Endothelial cell (in vitro differentiated cells): ENCODE data around the gene AP1M1. TPM values are rescaled to one million over a fixed set of nuclear protein-coding genes. Genes with fewer than 3 reads are reported as not detected.

ENCODE experiments used
- DNase-seq: peaks from one replicate; pipeline ENCODE4 v3.0.0; 2021; ENCODE audit warnings: low spot score
- H3K27ac Mint-ChIP-seq: one replicate; pipeline ENCODE4 v1.8.0; 2021; ENCODE audit warnings: mixed read lengths, inconsistent platforms; ENCODE audit not compliant: unreplicated experiment
- H3K27me3 Mint-ChIP-seq: one replicate; pipeline ENCODE4 v1.8.0; 2021; ENCODE audit warnings: mild to moderate bottlenecking, moderate library complexity, mixed read lengths, inconsistent platforms; ENCODE audit not compliant: unreplicated experiment
- H3K36me3 Mint-ChIP-seq: one replicate; pipeline ENCODE4 v1.8.0; 2021; ENCODE audit warnings: mild to moderate bottlenecking, low read depth, mixed read lengths, inconsistent platforms; ENCODE audit not compliant: unreplicated experiment
- H3K4me1 Mint-ChIP-seq: one replicate; pipeline ENCODE4 v1.8.0; 2021; ENCODE audit warnings: mild to moderate bottlenecking, mixed read lengths, inconsistent platforms; ENCODE audit not compliant: unreplicated experiment
- H3K4me3 Mint-ChIP-seq: one replicate; pipeline ENCODE4 v1.8.0; 2021; ENCODE audit warnings: mild to moderate bottlenecking, mixed read lengths, inconsistent platforms; ENCODE audit not compliant: unreplicated experiment
- H3K9me3 Mint-ChIP-seq: one replicate; pipeline ENCODE4 v1.8.0; 2021; ENCODE audit warnings: mixed read lengths, inconsistent platforms; ENCODE audit not compliant: unreplicated experiment
- CTCF ChIP-seq: fragments of 200-600 bp; sonication (generic); IDR thresholded peaks from one replicate; pipeline ENCODE4 v1.5.0; 2021; ENCODE audit warnings: antibody characterized with exemption; ENCODE audit not compliant: unreplicated experiment
- total RNA-seq: library from RNA; stranded (reverse); fragmentation: NEBNext Ultra II Directional; extraction: Animal tissue kit (Norgen Biotek cat#: 25700); gene quantifications from one replicate; pipeline ENCODE4 v1.2.1, GENCODE V29; 2021; ENCODE audit not compliant: unreplicated experiment

The AP1M1 gene
- total RNA-seq, 1 donor from 2014 or later, result 76.0 TPM

GRCh38 chr19:16285769-16286498 lies 88.2 kb downstream of the AP1M1 start:
- Mint-ChIP-seq H3K36me3 (no peaks in the 10 kb centered on the region), H3K27me3 (peaks cover 8% of the 10 kb centered on the region), H3K4me3 (no peak overlapping the region), H3K9me3 (no peaks in the 10 kb centered on the region), H3K4me1 (peaks cover 32% of the 10 kb centered on the region), H3K27ac (peak overlapping the region; percentile 52)
- no peak for DNase-seq
- TF ChIP-seq CTCF, result no peak

- Mint-ChIP-seq H3K4me3 (no peak overlapping the region), H3K27ac (peak overlapping the region; percentile 61), H3K9me3 (no peaks in the 10 kb centered on the region), H3K36me3 (no peaks in the 10 kb centered on the region), H3K27me3 (peaks cover 6% of the 10 kb centered on the region), H3K4me1 (peaks cover 21% of the 10 kb centered on the region)
- no peak for DNase-seq
- TF ChIP-seq CTCF, result no peak
Observed at GRCh38 chr19:16288544-16288943, 90.8 kb downstream of the AP1M1 start.

GRCh38 chr19:16289594-16289993 lies 91.9 kb downstream of the AP1M1 start:
- TF ChIP-seq CTCF, result no peak
- Mint-ChIP-seq H3K36me3 (no peaks in the 10 kb centered on the region), H3K9me3 (no peaks in the 10 kb centered on the region), H3K27ac (peak overlapping the region; percentile 88), H3K4me1 (peaks cover 17% of the 10 kb centered on the region), H3K27me3 (peaks cover 4% of the 10 kb centered on the region), H3K4me3 (peak overlapping the region; percentile 45)
- no peak for DNase-seq

- H3K4me1 Mint-ChIP-seq, result peaks cover 15% of the 10 kb centered on the region
- DNase-seq, result no peak
Observed at GRCh38 chr19:16290692-16291091, 93.0 kb downstream of the AP1M1 start.

More at GRCh38 chr19:16290692-16291091, 93.0 kb downstream of the AP1M1 start:
- Mint-ChIP-seq H3K27me3 (peaks cover 2% of the 10 kb centered on the region), H3K4me3 (no peak overlapping the region), H3K9me3 (no peaks in the 10 kb centered on the region), H3K27ac (peak overlapping the region; percentile 24), H3K36me3 (no peaks in the 10 kb centered on the region)
- no peak for TF ChIP-seq CTCF
